ENCODE data around the gene RAB3GAP1.
"Not testable (repeated sequence)": the region's sequence is repeated elsewhere in the genome, so short reads cannot be mapped to it uniquely, and the experiment has no call there.

The RAB3GAP1 gene

GRCh38 chr2:135105513-135106316 lies 53.6 kb downstream of the RAB3GAP1 start:
- not testable (repeated sequence) for DNase-seq (ENCODE audit: low spot score)

DNA sequence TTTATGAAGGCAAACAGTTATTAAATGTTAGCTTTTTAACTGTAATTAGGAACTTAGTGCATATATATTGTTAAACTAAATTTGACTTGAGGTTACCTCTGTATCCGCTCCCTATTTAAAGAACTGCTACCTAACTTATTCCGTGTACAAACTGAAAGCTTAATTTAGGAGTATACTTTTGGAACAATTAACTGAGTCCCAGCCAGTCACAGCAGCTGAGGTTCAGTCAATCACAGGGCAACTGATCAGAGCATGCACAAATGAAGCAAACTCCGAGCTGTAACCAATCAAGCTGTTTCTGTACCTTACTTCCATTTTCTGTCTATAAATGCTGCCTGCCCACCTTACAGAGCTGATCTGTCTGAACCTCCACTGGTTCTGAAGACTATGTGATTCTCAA lies 61.2 kb downstream of the RAB3GAP1 start:
- DNase-seq (ENCODE audit: low spot score) = no peak

GRCh38 chr2:135119582-135119981 lies 67.5 kb downstream of the RAB3GAP1 start:
- no peak for DNase-seq (ENCODE audit: low spot score)

GRCh38 chr2:135121016-135121657 lies 69.0 kb downstream of the RAB3GAP1 start:
- DNase-seq (ENCODE audit: low spot score) = peak; percentile 7

DNA sequence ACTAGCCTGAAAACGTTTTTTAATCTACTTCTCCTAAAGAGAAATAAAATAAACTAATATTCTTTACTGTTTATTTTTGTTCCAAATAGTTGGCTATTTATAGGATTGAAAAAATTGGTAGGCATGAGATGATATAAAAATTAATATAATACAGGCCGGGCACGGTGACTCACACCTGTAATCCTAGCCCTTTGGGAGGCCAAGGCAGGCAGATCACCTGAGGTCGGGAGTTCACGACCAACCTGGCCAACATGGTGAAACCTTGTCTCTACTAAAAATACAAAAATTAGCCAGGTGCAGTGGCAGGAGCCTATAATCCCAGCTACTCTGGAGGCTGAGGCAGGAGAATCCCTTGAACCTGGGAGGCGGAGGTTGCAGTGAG lies 69.6 kb downstream of the RAB3GAP1 start:
- DNase-seq (ENCODE audit: low spot score) = not testable (repeated sequence)

DNA sequence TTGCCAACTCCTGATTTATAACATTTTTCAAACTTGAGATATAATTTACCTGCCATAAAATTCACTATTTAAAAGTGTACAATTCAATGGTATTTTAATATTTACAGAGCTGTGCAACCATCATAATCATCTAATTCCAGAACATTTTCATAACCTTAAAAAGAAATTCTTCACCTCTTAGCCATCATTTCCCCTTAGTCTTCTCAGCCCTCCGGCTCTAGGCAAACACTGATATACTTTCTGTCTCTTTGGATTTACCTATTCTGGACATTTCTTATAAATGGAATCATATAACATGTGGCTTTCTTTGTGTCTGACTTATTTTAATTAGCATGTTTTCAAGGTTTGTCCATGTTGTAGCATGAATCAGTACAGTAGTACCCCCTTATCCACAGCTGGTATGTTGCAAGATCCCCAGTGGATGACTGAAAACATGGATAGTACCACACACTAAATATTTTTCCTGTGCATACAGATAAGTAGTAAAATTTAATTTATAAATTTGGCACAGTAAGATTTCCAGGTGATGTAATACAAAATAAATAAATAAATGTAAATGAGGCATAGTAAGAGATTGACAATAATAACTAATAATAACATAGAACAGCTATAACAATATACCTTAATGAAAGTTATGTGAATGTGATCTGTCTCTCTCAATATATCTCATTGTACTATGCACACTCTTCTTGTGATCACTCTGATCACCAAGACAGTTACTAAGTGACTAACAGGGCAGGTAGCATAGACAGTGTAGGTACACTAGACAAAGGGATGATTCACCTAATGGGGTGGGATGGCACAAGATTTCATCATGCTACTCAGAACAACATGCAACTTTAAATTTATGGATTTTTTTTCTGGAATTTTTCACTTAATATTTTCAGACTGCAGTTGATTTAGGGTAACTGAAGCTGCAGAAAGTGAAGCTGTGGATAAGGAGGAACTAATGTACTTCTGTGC lies 73.1 kb downstream of the RAB3GAP1 start:
- DNase-seq (ENCODE audit: low spot score) = peak; percentile 58

DNA sequence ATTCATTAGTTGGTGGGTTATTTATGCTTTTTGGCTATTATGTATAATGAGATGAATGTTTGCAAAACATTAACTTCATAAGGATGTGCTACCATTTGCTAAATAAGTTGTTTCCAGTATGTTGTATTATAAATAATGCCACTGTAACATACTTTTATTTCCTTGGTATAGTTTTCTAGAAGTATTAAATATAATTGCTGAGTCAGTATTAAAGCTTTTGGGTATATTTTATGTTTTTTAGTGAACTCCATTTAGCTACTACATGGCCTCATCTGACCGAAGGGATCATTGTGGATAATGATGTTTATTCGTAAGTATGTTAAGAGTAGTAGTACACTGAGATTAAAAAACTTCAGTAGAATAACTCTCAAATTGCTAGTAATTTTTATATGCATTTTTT lies 73.8 kb downstream of the RAB3GAP1 start:
- no peak for DNase-seq (ENCODE audit: low spot score)

DNA sequence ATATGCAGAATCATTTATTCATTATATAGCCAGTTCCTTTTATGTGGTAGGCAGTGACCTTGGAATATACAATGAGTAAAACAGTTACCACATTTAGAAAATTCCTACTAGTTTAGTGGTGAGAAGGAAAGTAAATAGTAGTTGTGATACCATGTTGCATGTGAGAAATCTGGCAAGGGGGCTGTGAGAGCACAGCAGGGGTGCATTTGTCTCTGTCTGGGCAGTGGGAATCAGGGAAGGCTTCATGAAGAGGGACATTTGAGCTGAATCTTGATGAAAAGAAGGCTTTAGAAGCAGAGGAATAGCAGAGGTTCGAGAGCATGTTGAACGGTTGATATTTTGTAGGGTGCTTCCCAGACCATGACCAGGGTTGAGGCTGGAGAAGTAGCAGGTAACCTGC lies 78.7 kb downstream of the RAB3GAP1 start:
- DNase-seq (ENCODE audit: low spot score) = no peak

GRCh38 chr2:135132314-135132713 lies 80.2 kb downstream of the RAB3GAP1 start:
- no peak for DNase-seq (ENCODE audit: low spot score)

GRCh38 chr2:135140606-135141005 lies 88.5 kb downstream of the RAB3GAP1 start:
- no peak for DNase-seq (ENCODE audit: low spot score)

DNA sequence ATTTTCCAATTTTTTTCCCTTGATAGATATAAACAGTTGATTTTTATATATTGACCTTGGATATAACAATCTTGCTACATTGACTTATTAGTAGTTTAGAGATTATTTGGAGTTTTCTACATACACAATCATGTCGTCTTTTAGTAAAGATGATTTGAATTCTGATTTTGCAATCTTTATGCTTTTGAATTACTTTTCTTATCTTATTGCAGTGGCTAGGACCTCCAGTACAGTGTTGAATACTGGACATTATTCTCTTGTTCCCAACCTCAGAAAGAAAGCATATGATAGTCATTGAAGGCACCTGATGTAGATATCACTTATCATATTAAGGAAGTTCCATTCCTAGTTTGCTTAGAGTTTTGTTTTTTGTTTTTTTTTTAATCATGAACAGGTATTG lies 90.2 kb downstream of the RAB3GAP1 start:
- no peak for DNase-seq (ENCODE audit: low spot score)

GRCh38 chr2:135144343-135144742 lies 92.3 kb downstream of the RAB3GAP1 start:
- no peak for DNase-seq (ENCODE audit: low spot score)

DNA sequence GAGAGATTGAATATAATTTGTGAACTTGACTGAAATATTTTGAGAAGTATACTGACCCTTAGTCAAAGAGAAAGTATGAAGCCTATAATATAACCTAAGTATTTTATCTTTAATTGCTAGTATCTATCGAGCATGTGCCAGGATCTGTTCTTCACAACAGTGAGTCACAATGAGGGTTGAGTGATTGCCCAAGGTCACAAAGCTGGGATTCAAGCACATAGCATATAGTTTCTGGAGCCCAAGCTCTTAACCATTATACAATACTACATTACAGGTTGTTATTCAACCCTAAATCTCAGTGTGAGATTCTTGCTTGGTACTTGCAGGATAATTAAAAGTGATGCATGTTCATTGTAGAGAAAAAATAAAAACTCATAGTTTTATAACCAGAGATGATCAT lies 97.2 kb downstream of the RAB3GAP1 start:
- no peak for DNase-seq (ENCODE audit: low spot score)

DNA sequence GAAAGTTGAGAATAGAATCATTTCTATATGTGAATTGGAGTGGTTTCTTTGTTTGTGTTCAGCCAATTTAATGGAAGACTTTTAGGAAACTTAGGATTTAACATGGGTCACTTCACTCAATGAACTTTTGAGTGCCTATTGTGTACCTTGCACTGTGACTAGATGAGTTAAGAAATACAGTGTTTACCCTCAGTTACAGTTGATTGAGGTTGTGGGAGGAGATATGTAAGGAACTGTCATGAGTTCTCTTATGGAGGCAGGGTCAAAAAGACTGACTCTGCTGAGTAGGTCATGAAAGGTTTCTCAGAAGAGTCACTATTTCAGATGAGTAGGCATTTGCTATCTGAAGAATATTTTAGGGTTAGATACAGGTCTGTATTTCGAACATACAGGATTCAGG lies 98.6 kb downstream of the RAB3GAP1 start:
- no peak for DNase-seq (ENCODE audit: low spot score)

GRCh38 chr2:135151615-135152014 lies 99.5 kb downstream of the RAB3GAP1 start:
- DNase-seq (ENCODE audit: low spot score) = no peak

GRCh38 chr2:135152361-135152760 lies 100.3 kb downstream of the RAB3GAP1 start:
- DNase-seq (ENCODE audit: low spot score) = no peak

GRCh38 chr2:135154962-135155361 lies 102.9 kb downstream of the RAB3GAP1 start:
- DNase-seq (ENCODE audit: low spot score) = no peak

DNA sequence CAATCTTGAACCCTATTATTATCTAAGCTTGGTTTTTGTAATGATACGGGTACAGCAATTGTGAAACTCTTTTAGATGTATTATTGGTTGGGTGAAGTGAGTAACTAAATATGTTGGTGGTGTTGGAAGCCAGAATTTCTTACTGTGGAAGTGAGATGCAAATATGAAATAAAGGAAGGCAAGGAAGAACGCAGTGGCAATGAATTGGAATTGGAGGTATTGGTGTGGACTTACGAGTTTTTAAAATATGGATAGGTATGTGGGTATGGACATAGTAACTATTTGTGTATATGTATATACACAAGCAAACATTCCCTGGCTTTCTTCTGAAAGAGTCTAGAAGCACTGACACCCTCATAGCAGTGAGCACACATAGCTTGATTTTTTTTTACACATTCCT lies 105.8 kb downstream of the RAB3GAP1 start:
- DNase-seq (ENCODE audit: low spot score) = no peak

GRCh38 chr2:135159191-135159590 lies 107.1 kb downstream of the RAB3GAP1 start:
- no peak for DNase-seq (ENCODE audit: low spot score)

GRCh38 chr2:135162377-135162776 lies 110.3 kb downstream of the RAB3GAP1 start:
- no peak for DNase-seq (ENCODE audit: low spot score)

DNA sequence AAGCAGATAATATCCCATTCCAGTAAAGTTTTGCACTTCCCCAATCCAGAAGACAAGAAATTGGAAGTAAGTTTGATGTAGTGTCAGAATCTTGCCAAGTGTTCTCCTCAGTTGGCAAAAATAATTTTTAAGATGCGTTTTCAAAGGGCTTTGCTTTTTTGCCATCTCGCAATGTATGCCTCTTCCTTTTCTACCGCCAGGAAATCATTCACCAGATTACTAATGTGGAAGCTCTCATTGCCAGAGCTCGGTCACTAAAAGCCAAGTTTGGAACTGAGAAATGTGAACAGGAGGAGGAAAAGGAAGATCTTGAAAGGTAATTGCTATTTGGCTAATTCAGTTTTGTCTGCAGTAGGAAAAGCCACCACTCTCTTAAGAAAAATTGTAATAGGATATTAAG lies 110.7 kb downstream of the RAB3GAP1 start:
- DNase-seq (ENCODE audit: low spot score) = no peak

DNA sequence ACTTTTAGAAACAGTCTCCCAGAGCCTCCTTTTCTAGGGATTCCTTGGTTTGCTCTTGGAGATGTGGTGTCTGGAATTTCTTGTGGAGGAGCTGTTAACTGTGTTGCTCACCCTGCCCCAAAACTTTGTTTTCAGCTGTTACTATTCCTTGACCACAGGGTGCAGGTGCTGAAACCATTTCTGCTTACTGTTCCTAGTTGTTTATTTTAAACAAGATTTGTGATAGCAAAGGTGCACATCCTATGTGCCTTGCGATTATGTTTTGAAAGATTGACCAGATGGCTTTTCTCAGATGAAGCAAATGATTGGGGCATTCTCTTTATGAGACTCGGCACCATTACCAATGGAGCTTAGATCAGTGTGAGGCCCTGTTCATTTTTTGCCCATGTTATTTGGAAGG lies 111.2 kb downstream of the RAB3GAP1 start:
- DNase-seq (ENCODE audit: low spot score) = no peak

- no peak for DNase-seq (ENCODE audit: low spot score)
These were observed 111.8 kb downstream of the RAB3GAP1 start for GRCh38 chr2:135163901-135164300.

All from LoVo (cell line).